Measurements from ENCODE around the gene ADM2.

Gene ADM2

DNA sequence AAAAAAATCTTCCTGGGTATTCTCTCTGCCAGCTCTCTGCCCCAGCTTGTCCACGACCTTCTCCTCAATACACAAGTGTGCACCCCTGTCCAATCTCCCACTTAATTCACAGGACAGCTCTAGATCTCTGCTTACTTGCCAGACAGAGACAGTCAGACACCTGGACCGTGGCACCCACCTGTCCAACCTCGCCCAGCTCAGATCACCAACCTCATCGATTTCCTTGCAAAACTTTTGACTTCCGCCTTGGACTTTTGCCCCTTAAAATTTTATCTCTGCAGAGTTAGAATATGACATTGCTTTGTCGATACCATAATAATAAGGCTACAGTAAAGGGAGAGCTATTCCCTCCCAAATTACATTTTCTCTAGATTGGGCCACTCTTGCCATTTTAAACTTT, 15.8 kb downstream of the ADM2 start:
- H3K27me3 ChIP-seq, result peaks cover 3% of the 10 kb centered on the region
- no peak overlapping the region for H3K4me3 ChIP-seq (ENCODE audit: low read depth in 1 of 2, low read length in 1 of 2)
- H3K9me3 ChIP-seq, result no peaks in the 10 kb centered on the region
- H3K36me3 ChIP-seq, result peaks cover 2% of the 10 kb centered on the region
- no peak overlapping the region for H3K27ac ChIP-seq
- no peak for TF ChIP-seq CTCF (IDR thresholded peaks at IDR 0.05)
- no peaks in the 10 kb centered on the region for H3K4me1 ChIP-seq (ENCODE audit: control insufficient read depth in 1 of 2, insufficient read depth in 1 of 2, low read depth in 1 of 2, low read length in 1 of 2)

DNA sequence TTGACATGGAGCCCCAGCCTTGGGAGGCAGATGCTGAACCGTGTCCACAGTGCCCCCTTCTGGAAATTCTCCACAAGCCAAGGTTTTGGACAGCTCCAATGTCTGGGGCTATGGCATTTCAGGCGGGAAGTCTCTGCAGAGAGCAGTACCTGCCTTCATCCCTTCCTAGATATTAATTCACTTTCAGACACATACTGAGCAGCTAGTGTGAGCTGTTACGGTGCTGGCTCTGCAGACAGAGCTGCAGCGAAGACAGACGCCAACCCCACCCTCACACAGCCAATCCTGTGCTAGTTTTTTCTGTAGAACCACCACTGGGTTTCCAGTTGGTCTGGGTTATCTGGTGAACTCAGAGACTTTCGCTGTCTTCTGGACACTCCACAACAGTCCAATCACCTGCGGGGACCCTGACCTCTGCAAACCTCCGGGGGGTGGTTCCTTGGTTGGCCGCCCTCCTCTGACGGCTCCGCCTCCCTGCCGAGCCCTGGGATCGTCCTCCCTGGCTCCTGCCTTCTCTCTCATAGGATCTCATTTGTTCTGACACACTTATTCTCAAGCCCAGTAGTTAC, 17.1 kb downstream of the ADM2 start:
- H3K27ac ChIP-seq, result no peak overlapping the region
- H3K4me3 ChIP-seq (ENCODE audit: low read depth in 1 of 2, low read length in 1 of 2), result no peak overlapping the region
- peaks cover 15% of the 10 kb centered on the region for H3K36me3 ChIP-seq
- TF ChIP-seq CTCF (IDR thresholded peaks at IDR 0.05), result peak; percentile 38
- H3K27me3 ChIP-seq, result peaks cover 3% of the 10 kb centered on the region
- no peaks in the 10 kb centered on the region for H3K9me3 ChIP-seq
- no peaks in the 10 kb centered on the region for H3K4me1 ChIP-seq (ENCODE audit: control insufficient read depth in 1 of 2, insufficient read depth in 1 of 2, low read depth in 1 of 2, low read length in 1 of 2)

DNA sequence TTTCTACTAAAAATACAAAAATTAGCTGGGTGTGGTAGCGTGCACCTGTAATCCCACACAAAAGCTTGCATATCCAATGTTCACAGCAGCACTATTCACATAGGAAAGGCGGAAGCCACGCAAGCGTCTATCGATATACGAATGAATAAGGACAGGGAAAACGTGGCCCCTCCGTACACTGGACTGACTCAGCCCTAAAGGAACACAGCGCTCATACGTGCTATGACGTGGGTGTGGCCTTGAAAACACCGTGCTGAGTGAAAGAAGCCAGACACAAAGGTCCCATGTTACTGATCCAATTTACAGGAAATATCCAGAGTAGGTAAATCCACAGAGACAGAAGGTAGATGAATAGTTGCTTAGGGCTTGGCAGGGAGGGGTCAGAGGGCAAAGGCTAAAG, 19.1 kb downstream of the ADM2 start:
- Histone ChIP-seq H3K27me3 (peaks cover 3% of the 10 kb centered on the region), H3K9me3 (no peaks in the 10 kb centered on the region), H3K4me3 (ENCODE audit: low read depth in 1 of 2, low read length in 1 of 2) (no peak overlapping the region), H3K36me3 (peaks cover 33% of the 10 kb centered on the region), H3K27ac (no peak overlapping the region), H3K4me1 (ENCODE audit: control insufficient read depth in 1 of 2, insufficient read depth in 1 of 2, low read depth in 1 of 2, low read length in 1 of 2) (no peaks in the 10 kb centered on the region)
- no peak for TF ChIP-seq CTCF (IDR thresholded peaks at IDR 0.05)

DNA sequence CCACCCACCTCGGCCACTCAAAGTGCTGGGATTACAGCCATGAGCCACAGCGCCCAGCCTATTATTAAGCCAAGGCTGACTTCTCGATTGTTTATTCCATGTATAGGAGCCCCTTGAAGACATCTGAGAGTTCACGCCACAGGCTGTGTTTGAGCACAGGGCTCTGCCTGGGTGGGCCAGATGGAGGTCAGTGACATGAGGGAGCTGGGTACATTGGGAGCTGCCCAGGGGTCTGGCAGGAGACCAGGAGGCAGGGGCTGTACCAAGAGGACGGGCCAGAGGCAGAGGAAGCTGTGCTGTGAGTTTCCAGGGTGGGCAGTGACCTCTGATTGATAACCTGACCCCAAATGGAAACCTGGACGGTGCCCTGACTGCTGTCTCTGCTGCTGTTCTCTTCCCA, 20.8 kb downstream of the ADM2 start:
- Histone ChIP-seq H3K36me3 (peaks cover 47% of the 10 kb centered on the region), H3K9me3 (no peaks in the 10 kb centered on the region)

DNA sequence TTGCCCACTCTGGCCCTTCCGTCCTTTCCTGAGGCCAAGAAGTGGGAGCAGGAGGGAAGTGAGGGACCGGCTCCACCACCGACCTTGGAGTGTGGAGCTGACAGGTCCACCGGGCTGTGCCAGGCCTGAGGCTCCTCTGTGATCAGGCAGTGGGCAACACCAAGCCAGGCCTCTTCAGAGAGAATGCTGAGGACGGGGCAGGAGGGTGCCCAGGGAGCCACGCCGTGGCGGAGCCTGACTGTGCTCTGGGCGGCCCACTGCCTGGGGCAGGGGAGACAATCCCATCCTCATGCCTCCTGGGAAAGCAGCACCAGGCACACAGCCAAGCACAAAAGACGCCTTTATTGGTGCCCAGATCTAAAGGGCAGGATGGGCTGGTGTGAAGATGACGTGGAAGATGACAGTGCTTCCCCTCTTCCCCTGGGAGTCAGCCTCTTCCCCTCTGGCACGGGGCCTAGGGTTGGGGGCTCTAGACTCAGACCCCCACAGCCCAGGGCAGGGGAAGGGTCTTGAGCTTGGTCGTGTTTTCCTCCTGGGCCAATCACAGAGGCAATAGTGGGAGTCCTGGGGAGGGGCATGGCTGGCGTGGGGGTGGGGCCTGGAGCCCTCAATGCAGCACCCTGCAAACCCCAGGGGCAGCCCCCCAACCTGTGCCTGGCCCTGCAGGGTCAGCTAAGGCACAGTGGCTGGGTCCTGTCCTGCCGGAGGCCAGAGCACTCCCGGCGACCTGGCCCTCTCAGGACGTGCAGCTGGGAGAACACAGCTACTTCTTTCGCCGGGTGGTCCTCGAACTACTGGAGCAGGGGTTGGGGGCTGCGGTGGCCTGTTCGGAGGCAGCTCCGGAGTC, 21.5 kb downstream of the ADM2 start:
- Histone ChIP-seq H3K9me3 (no peaks in the 10 kb centered on the region), H3K4me3 (ENCODE audit: low read depth in 1 of 2, low read length in 1 of 2) (no peak overlapping the region), H3K36me3 (peaks cover 47% of the 10 kb centered on the region), H3K27ac (peak overlapping the region; percentile 10), H3K27me3 (no peaks in the 10 kb centered on the region), H3K4me1 (ENCODE audit: control insufficient read depth in 1 of 2, insufficient read depth in 1 of 2, low read depth in 1 of 2, low read length in 1 of 2) (peaks cover 11% of the 10 kb centered on the region in 2 experiments)
- TF ChIP-seq CTCF (IDR thresholded peaks at IDR 0.05), result no peak

More for the DNA sequence above, 20.8 kb downstream of the ADM2 start:
- H3K27ac ChIP-seq, result peak overlapping the region; percentile 10
- peaks cover 1% of the 10 kb centered on the region for H3K27me3 ChIP-seq
- H3K4me3 ChIP-seq (ENCODE audit: low read depth in 1 of 2, low read length in 1 of 2), result no peak overlapping the region
- no peak for TF ChIP-seq CTCF (IDR thresholded peaks at IDR 0.05)
- H3K4me1 ChIP-seq (ENCODE audit: control insufficient read depth in 1 of 2, insufficient read depth in 1 of 2, low read depth in 1 of 2, low read length in 1 of 2), result peaks cover 8 to 9% of the 10 kb centered on the region in 2 experiments
